Measurements from ENCODE around the gene C19orf53. TPM values are rescaled to one million over a fixed set of nuclear protein-coding genes. Genes with fewer than 3 reads are reported as not detected.

The C19orf53 gene
- polyA plus RNA-seq, 3 donors, result 125 to 156 (median 132) TPM

DNA sequence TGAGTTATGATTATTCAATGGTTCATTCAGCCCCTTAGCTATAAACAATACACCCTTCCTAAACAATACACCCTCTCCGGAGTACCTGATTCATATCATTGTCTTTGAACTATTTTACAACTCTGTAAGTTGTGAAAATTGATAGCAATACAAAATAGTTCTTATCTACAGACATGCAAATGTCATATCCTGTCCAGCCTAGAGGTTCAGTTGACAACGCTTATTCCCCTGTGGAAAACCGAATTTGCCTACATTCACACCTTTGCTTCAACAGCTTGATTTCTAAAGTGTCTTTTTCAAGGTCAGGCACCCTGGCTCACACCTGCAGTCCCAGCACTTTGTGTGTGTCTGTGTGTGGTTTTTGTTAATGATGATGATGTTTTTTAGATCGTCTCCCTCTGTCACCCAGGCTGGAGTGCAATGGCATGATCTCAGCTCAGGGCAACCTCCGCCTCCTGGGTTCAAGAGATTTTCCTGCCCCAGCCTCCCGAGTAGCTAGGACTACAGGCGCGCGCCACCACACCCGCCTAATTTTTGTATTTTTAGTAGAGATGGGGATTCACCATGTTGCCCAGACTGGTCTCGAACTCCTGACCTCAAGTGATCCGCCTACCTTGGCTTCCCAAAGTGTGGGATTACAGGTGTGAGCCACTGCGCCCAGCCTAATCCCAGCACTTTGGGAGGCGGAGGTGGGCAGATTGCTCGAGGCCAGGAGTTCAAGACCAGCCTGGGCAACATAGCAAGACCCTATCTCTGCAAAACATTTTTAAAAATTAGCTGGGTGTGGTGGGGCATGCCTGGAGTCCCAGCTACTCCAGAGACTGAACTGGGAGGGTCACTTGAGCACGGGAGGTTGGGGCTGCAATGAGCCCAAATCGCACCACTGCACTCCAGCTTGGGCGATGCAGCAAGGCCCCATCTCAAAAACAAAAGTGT is 9.6 kb downstream of the C19orf53 start:
- Mint-ChIP-seq H3K9me3 (peaks cover 0 to 3% (median 0%) of the 10 kb centered on the region in 7 donors), H3K27me3 (ENCODE audit: low read depth in 3 of 3) (peaks cover 0 to 3% (median 0%) of the 10 kb centered on the region in 3 donors), H3K36me3 (peaks cover 6 to 7% of the 10 kb centered on the region in 2 donors), H3K27ac (no peak overlapping the region), H3K4me3 (no peak overlapping the region), H3K4me1 (peaks cover 30% of the 10 kb centered on the region)
- no peaks in the 10 kb centered on the region for H3K27me3 ChIP-seq (ENCODE audit: control insufficient read depth in 2 of 2, insufficient read depth in 2 of 2, low read length in 2 of 2)
- H3K79me2 ChIP-seq (ENCODE audit: insufficient read depth, low read length), result no peaks in the 10 kb centered on the region
- WGBS (ENCODE audit: insufficient coverage), result 94% methylated on average over 9 of the region's 18 CpGs
- TF ChIP-seq CTCF (IDR thresholded peaks at IDR 0.05), result no peak
- no peak overlapping the region for H3K27ac ChIP-seq (ENCODE audit: low read depth in 1 of 2, low read length in 2 of 2)
- intact Hi-C loops (cut with micrococcal nuclease), result loop anchor here in 1 of 2 donors (5.0 kb wide), 1 partner anchor 83 kb away; no protein-coding TSS in a partner anchor
- peaks cover 25 to 33% of the 10 kb centered on the region in 2 donors for H3K4me1 ChIP-seq (ENCODE audit: control insufficient read depth in 1 of 2, insufficient read depth in 2 of 2, low read length in 2 of 2)
- no peaks in the 10 kb centered on the region for H3K9me3 ChIP-seq (replicated peaks in 1 of 2; ENCODE audit: control insufficient read depth in 1 of 2, insufficient read depth in 1 of 2, low read length in 2 of 2)
- H4K20me1 ChIP-seq (ENCODE audit: insufficient read depth, low read length), result no peaks in the 10 kb centered on the region
- no peak overlapping the region for H3K4me2 ChIP-seq (replicated peaks; ENCODE audit: extremely low read depth, low read length, poor library complexity, severe bottlenecking)
- no peak for DNase-seq
- no peak overlapping the region for H2AFZ ChIP-seq (ENCODE audit: insufficient read depth, low read depth, low read length, poor library complexity, severe bottlenecking)
- H3K4me3 ChIP-seq (replicated peaks in 1 of 3; ENCODE audit: low read depth in 2 of 3, low read length in 3 of 3), result no peak overlapping the region
- peaks cover 6% of the 10 kb centered on the region in 2 donors for H3K36me3 ChIP-seq (replicated peaks in 1 of 2; ENCODE audit: control insufficient read depth in 1 of 2, insufficient read depth in 2 of 2, low read length in 2 of 2)
- no peak overlapping the region for H3K9ac ChIP-seq (ENCODE audit: insufficient read depth, low read length, poor library complexity, severe bottlenecking)

- Mint-ChIP-seq H3K36me3 (no peaks in the 10 kb centered on the region), H3K27ac (peak overlapping the region in 3 of 7 donors; percentile 6 to 61 (median 48)), H3K4me1 (peaks cover 37% of the 10 kb centered on the region), H3K4me3 (peak overlapping the region; percentile 54 to 67), H3K27me3 (ENCODE audit: low read depth in 3 of 3) (peaks cover 0 to 3% (median 0%) of the 10 kb centered on the region in 3 donors), H3K9me3 (peaks cover 0 to 3% (median 0%) of the 10 kb centered on the region in 7 donors)
- 23% methylated on average over 14 of the region's 17 CpGs for WGBS (ENCODE audit: insufficient coverage)
- H3K9me3 ChIP-seq (replicated peaks in 1 of 2; ENCODE audit: control insufficient read depth in 1 of 2, insufficient read depth in 1 of 2, low read length in 2 of 2), result no peaks in the 10 kb centered on the region
- DNase-seq, result peak; percentile 38 to 70 (median 66)
- peaks cover 35 to 44% of the 10 kb centered on the region in 2 donors for H3K4me1 ChIP-seq (ENCODE audit: control insufficient read depth in 1 of 2, insufficient read depth in 2 of 2, low read length in 2 of 2)
- H3K4me3 ChIP-seq (replicated peaks in 1 of 3; ENCODE audit: low read depth in 2 of 3, low read length in 3 of 3), result no peak overlapping the region
- intact Hi-C loops (cut with micrococcal nuclease), result loop anchor here (5.0 kb wide), 3 partner anchors 47 to 82 kb away; no protein-coding TSS in a partner anchor
- no peaks in the 10 kb centered on the region for H3K36me3 ChIP-seq (replicated peaks in 1 of 2; ENCODE audit: control insufficient read depth in 1 of 2, insufficient read depth in 2 of 2, low read length in 2 of 2)
- peak overlapping the region; percentile 37 for H3K4me2 ChIP-seq (replicated peaks; ENCODE audit: extremely low read depth, low read length, poor library complexity, severe bottlenecking)
- H4K20me1 ChIP-seq (ENCODE audit: insufficient read depth, low read length), result no peaks in the 10 kb centered on the region
- H2AFZ ChIP-seq (ENCODE audit: insufficient read depth, low read depth, low read length, poor library complexity, severe bottlenecking), result peak overlapping the region; percentile 53
- no peaks in the 10 kb centered on the region for H3K79me2 ChIP-seq (ENCODE audit: insufficient read depth, low read length)
- no peaks in the 10 kb centered on the region for H3K27me3 ChIP-seq (ENCODE audit: control insufficient read depth in 2 of 2, insufficient read depth in 2 of 2, low read length in 2 of 2)
- no peak overlapping the region for H3K9ac ChIP-seq (ENCODE audit: insufficient read depth, low read length, poor library complexity, severe bottlenecking)
- no peak overlapping the region for H3K27ac ChIP-seq (ENCODE audit: low read depth in 1 of 2, low read length in 2 of 2)
- TF ChIP-seq CTCF (IDR thresholded peaks at IDR 0.05), result peak; percentile 82
Measured at GRCh38 chr19:13784731-13785452, 10.6 kb downstream of the C19orf53 start.
